ENCODE measurements around the gene SCNN1A. TPM values are rescaled to one million over a fixed set of nuclear protein-coding genes. Genes with fewer than 3 reads are reported as not detected.

SCNN1A gene
- total RNA-seq, 1 experiment from 2014 or later: 136 TPM

- peak; percentile 38 for DNase-seq (ENCODE audit: unreplicated experiment)
- H3K4me1 Mint-ChIP-seq (ENCODE audit: insufficient read depth, unreplicated experiment): peaks cover 46% of the 10 kb centered on the region
- intact Hi-C loops (cut with micrococcal nuclease): no loop called here
- POLR2A ChIA-PET: interaction anchor here (0.6 to 7.5 kb wide), 11 partner anchors 7 to 56 kb away, joined by 3 to 116 read pairs (median 4); partner anchors contain the start of genes SCNN1A and TNFRSF1A
- H3K36me3 Mint-ChIP-seq (ENCODE audit: insufficient read depth, unreplicated experiment): peaks cover 83% of the 10 kb centered on the region
- TF ChIP-seq CTCF (IDR thresholded peaks at IDR 0.05; ENCODE audit: unreplicated experiment): no peak
- H3K27ac Mint-ChIP-seq (ENCODE audit: low read depth, unreplicated experiment): peak overlapping the region; percentile 57
- CTCF ChIA-PET: interaction anchor here (0.6 to 1.5 kb wide), 6 partner anchors 13 to 291 kb away, joined by 3 to 5 read pairs (median 4); no protein-coding TSS in a partner anchor
- peak overlapping the region; percentile 89 for H3K4me3 Mint-ChIP-seq (ENCODE audit: unreplicated experiment)
- no TSS peak for BruUV-seq (replicated peaks)
- H3K9me3 Mint-ChIP-seq (ENCODE audit: unreplicated experiment): no peaks in the 10 kb centered on the region
- no peaks in the 10 kb centered on the region for H3K27me3 Mint-ChIP-seq (ENCODE audit: insufficient read depth, unreplicated experiment)
These were observed 7.1 kb downstream of the SCNN1A start for GRCh38 chr12:6367969-6368892.

- Mint-ChIP-seq H3K4me1 (ENCODE audit: insufficient read depth, unreplicated experiment) (peaks cover 43% of the 10 kb centered on the region), H3K9me3 (ENCODE audit: unreplicated experiment) (no peaks in the 10 kb centered on the region), H3K27ac (ENCODE audit: low read depth, unreplicated experiment) (no peak overlapping the region), H3K36me3 (ENCODE audit: insufficient read depth, unreplicated experiment) (peaks cover 83% of the 10 kb centered on the region), H3K4me3 (ENCODE audit: unreplicated experiment) (no peak overlapping the region), H3K27me3 (ENCODE audit: insufficient read depth, unreplicated experiment) (no peaks in the 10 kb centered on the region)
- BruUV-seq (replicated peaks): no TSS peak
- DNase-seq (ENCODE audit: unreplicated experiment): no peak
- intact Hi-C loops (cut with micrococcal nuclease): no loop called here
- CTCF ChIA-PET: interaction anchor here (0.6 to 1.5 kb wide), 9 partner anchors 14 to 292 kb away, joined by 3 to 5 read pairs (median 4); no protein-coding TSS in a partner anchor
- POLR2A ChIA-PET: interaction anchor here (0.6 to 7.5 kb wide), 11 partner anchors 8 to 55 kb away, joined by 3 to 116 read pairs (median 4); partner anchors contain the start of genes SCNN1A and TNFRSF1A
- no peak for TF ChIP-seq CTCF (IDR thresholded peaks at IDR 0.05; ENCODE audit: unreplicated experiment)
These were observed 8.0 kb downstream of the SCNN1A start for GRCh38 chr12:6367065-6367968.

GRCh38 chr12:6364044-6364374 is 11.4 kb downstream of the SCNN1A start:
- Mint-ChIP-seq H3K27me3 (ENCODE audit: insufficient read depth, unreplicated experiment) (no peaks in the 10 kb centered on the region), H3K4me1 (ENCODE audit: insufficient read depth, unreplicated experiment) (peaks cover 33% of the 10 kb centered on the region), H3K4me3 (ENCODE audit: unreplicated experiment) (peak overlapping the region; percentile 63), H3K27ac (ENCODE audit: low read depth, unreplicated experiment) (peak overlapping the region; percentile 67), H3K9me3 (ENCODE audit: unreplicated experiment) (no peaks in the 10 kb centered on the region), H3K36me3 (ENCODE audit: insufficient read depth, unreplicated experiment) (peaks cover 83% of the 10 kb centered on the region)
- DNase-seq (ENCODE audit: unreplicated experiment): peak; percentile 56
- ChIA-PET CTCF (interaction anchor here (0.7 to 1.1 kb wide), 6 partner anchors 8 to 131 kb away, joined by 3 to 4 read pairs (median 4); no protein-coding TSS in a partner anchor), POLR2A (interaction anchor here (0.7 to 7.5 kb wide), 10 partner anchors 8 to 1230 kb away, joined by 3 to 116 read pairs (median 10); partner anchors contain the start of genes LTBR, SCNN1A and TNFRSF1A)
- no peak for TF ChIP-seq CTCF (IDR thresholded peaks at IDR 0.05; ENCODE audit: unreplicated experiment)
- no TSS peak for BruUV-seq (replicated peaks)
- intact Hi-C loops (cut with micrococcal nuclease): no loop called here

Data from MCF 10A (cell line).